Spleen (tissue), 11 donors: ENCODE data around the gene FAM13B. TPM values are rescaled to one million over a fixed set of nuclear protein-coding genes. Genes with fewer than 3 reads are reported as not detected.
"Not testable (repeated sequence)": the region's sequence is repeated elsewhere in the genome, so short reads cannot be mapped to it uniquely, and the experiment has no call there.

Source experiments
- DNase-seq: peaks from one replicate; pipeline ENCODE4 v3.0.0-alpha.2; 2020
- H3K27ac ChIP-seq, 8 donors: fragments of 200-600 bp; sonication (generic) in 7 of 8; 1 replicate in 4 of 8; 2 replicates in 4 of 8; pipeline versions ENCODE4 v1.5.0 to v1.8.0; 2016 to 2021; ENCODE audit warnings: inconsistent platforms in 4 of 8, mild to moderate bottlenecking in 4 of 8, moderate library complexity in 1 of 8
- H3K27me3 ChIP-seq, 7 donors: fragments of 200-600 bp; sonication (generic) in 6 of 7; replicated peaks in 1 of 7; 1 replicate in 4 of 7; 2 replicates in 3 of 7; pipeline versions ENCODE4 v1.5.0 to v1.8.0; 2016 to 2021; ENCODE audit warnings: inconsistent platforms in 3 of 7, mild to moderate bottlenecking in 1 of 7
- H3K36me3 ChIP-seq, 6 donors: fragments of 200-600 bp; sonication (generic) in 5 of 6; 1 replicate in 4 of 6; 2 replicates in 2 of 6; pipeline versions ENCODE4 v1.5.0 to v1.8.0; 2016 to 2021; ENCODE audit warnings: inconsistent platforms in 2 of 6
- H3K4me1 ChIP-seq, 6 donors: fragments of 200-600 bp; sonication (generic) in 5 of 6; 1 replicate in 3 of 6; 2 replicates in 3 of 6; pipeline versions ENCODE4 v1.5.0 to v1.8.0; 2016 to 2021; ENCODE audit warnings: inconsistent platforms in 3 of 6
- H3K4me3 ChIP-seq, 8 donors: fragments of 200-600 bp; sonication (generic) in 7 of 8; 1 replicate in 4 of 8; 2 replicates in 4 of 8; pipeline versions ENCODE4 v1.5.0 to v1.8.0; 2016 to 2021; ENCODE audit warnings: inconsistent platforms in 4 of 8, mild to moderate bottlenecking in 4 of 8, moderate library complexity in 2 of 8
- H3K9me3 ChIP-seq, 8 donors: fragments of 200-600 bp; sonication (generic) in 7 of 8; 1 replicate in 4 of 8; 2 replicates in 4 of 8; pipeline versions ENCODE4 v1.5.0 to v1.8.0; 2016 to 2021; ENCODE audit warnings: inconsistent platforms in 4 of 8
- POLR2A ChIP-seq, 3 donors: fragments of 450-650 bp; IDR thresholded peaks; one replicate each; pipeline ENCODE4 v1.5.1; 2017; ENCODE audit warnings: antibody characterized with exemption in 3 of 3, mild to moderate bottlenecking in 1 of 3
- POLR2AphosphoS5 ChIP-seq, 3 donors: sonication (generic); formaldehyde crosslinking; IDR thresholded peaks; one replicate each; pipeline ENCODE4 v1.5.1; 2017; ENCODE audit warnings: antibody characterized with exemption in 3 of 3
- WGBS, 5 donors: extraction: QIAGEN DNeasy Blood & Tissue Kit in 3 of 5; methylation state at CpG; one replicate each; pipeline versions ENCODE4 v1.1.5 to v1.1.7; 2013 to 2018; 5-methylcytosine and 5-hydroxymethylcytosine counted together
- intact Hi-C: fragments of 100-400 bp; cut with DNase I; formaldehyde crosslinking; loops from one replicate; pipeline ENCODE4 v1.15.0; 2023; ENCODE audit warnings: low total_unique reads
- polyA plus RNA-seq, 3 donors: library from polyadenylated mRNA; stranded (reverse); fragments of 200-250 nt; gene quantifications; one replicate each; pipeline ENCODE4 v1.2.1, GENCODE V29; 2013
- total RNA-seq, 7 donors: library from RNA; depleted of rRNA in 3 of 7; stranded (reverse); fragments of >200 nt in 3 of 7; fragmentation: NEBNext Ultra II Directional in 4 of 7; extraction: Animal tissue kit (Norgen Biotek cat#: 25700) in 4 of 7; gene quantifications; one replicate each; pipeline versions ENCODE4 v1.1.0 to v1.2.1, GENCODE V29; 2016 to 2021
- TF ChIP-seq, protein P1 (sequence below), 11 experiments: fragments of 200-600 bp in 7 of 11; fragments of 450-650 bp in 4 of 11; sonication (generic) in 4 of 11; IDR thresholded peaks in 8 of 11; conservative IDR thresholded peaks in 3 of 11; 1 replicate in 7 of 11; 2 replicates in 4 of 11; pipeline versions ENCODE4 v1.4.0 to v1.8.0; 2016 to 2021; ENCODE audit warnings: antibody characterized with exemption in 11 of 11, inconsistent platforms in 4 of 11, mild to moderate bottlenecking in 1 of 11
- donor health status: healthy with polysubstance abuse.
- donor health status: DM: no; HTN: no; CAD: no; lungs with moderate emphysema.
- donor health status: DM: no; HTN: no; CAD: no.
- donor health status: Bipolar disorder and iron deficiency.
- donor health status: healthy.
- donor health status: DM: no; HTN: no; CAD: no.
- donor health status: DM: yes; HTN: yes; CAD: no.

Gene FAM13B
- total and polyA plus RNA-seq, 10 donors, result 11.3 to 91.9 (median 66.4) TPM

DNA sequence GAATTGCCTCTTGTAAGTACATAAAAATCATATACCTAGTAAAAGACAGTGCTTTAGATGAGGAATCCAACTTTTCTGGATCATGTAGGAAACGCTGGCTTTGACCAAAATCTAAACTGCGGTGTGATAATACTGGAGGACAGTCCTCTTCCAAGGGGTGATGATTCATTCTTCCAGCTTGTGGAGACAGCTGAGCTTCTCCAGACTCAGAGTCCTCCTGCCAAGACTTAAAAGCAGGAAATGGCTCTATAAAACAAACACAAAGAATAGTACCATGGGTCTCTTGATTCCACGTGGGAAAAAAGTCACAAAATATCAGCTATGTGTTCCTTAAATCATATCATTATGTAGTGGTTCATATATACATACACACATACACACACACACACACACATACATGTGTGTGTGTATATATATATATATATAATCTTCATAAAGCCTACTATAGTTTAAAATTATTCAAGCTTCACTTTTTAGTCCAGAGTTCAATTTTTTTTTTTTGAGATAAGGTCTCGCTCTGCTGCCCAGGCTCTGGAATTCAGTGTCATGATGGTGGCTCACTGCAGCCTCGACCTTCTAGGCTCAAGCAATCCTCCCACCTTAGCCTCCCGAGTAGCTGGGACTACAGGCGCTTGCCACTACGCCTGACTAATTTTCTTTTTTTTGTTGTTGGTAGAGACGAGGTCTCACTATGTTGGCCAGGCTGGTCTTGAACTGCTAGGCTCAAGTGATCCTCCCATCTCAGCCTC lies 78.6 kb downstream of the FAM13B start:
- WGBS, 5 donors, result 82 to 89% (median 86%) methylated on average over 9 of the region's 9 CpGs
- no peak for TF ChIP-seq POLR2A (IDR thresholded peaks at IDR 0.05)
- TF ChIP-seq, protein P1, sequence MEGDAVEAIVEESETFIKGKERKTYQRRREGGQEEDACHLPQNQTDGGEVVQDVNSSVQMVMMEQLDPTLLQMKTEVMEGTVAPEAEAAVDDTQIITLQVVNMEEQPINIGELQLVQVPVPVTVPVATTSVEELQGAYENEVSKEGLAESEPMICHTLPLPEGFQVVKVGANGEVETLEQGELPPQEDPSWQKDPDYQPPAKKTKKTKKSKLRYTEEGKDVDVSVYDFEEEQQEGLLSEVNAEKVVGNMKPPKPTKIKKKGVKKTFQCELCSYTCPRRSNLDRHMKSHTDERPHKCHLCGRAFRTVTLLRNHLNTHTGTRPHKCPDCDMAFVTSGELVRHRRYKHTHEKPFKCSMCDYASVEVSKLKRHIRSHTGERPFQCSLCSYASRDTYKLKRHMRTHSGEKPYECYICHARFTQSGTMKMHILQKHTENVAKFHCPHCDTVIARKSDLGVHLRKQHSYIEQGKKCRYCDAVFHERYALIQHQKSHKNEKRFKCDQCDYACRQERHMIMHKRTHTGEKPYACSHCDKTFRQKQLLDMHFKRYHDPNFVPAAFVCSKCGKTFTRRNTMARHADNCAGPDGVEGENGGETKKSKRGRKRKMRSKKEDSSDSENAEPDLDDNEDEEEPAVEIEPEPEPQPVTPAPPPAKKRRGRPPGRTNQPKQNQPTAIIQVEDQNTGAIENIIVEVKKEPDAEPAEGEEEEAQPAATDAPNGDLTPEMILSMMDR (IDR thresholded peaks at IDR 0.05 in 8 of 11, conservative IDR thresholded peaks at IDR 0.05 in 3 of 11), result no peak
- TF ChIP-seq POLR2AphosphoS5 (IDR thresholded peaks at IDR 0.05), result no peak
- no peaks in the 10 kb centered on the region for H3K4me1 ChIP-seq
- no peak overlapping the region for H3K4me3 ChIP-seq
- peaks cover 0 to 100% (median 68%) of the 10 kb centered on the region in 6 donors for H3K36me3 ChIP-seq
- H3K27me3 ChIP-seq, result no peaks in the 10 kb centered on the region
- peak overlapping the region in 1 of 8 donors; percentile 13 for H3K27ac ChIP-seq
- DNase-seq, result no peak
- intact Hi-C loops, result no loop called here
- H3K9me3 ChIP-seq, result no peaks in the 10 kb centered on the region

DNA sequence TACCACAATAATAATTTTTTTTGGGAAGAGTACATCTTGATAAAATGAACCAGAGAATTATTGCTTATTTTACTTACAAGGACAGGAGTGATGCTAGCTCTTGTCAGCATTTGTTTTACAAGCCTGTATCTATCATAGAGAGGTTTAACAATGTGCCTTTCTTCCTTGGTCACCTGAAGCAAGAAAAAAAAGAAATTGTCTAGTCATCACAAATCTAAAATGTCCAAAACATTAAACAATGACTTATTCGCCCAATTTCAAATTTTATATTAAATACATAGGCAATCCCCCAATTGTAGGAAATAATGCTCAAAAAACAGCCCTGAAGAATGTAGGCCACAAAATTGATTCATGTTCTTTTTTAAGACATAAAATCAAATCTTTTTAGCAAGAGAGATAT lies 87.1 kb downstream of the FAM13B start:
- TF ChIP-seq, protein P1 (IDR thresholded peaks at IDR 0.05 in 8 of 11, conservative IDR thresholded peaks at IDR 0.05 in 3 of 11), result no peak
- TF ChIP-seq POLR2AphosphoS5 (IDR thresholded peaks at IDR 0.05) (no peak), POLR2A (IDR thresholded peaks at IDR 0.05) (no peak)
- intact Hi-C loops, result no loop called here
- H3K9me3 ChIP-seq, result peaks cover 0 to 4% (median 0%) of the 10 kb centered on the region in 8 donors
- H3K4me1 ChIP-seq, result no peaks in the 10 kb centered on the region
- no peak overlapping the region for H3K27ac ChIP-seq
- DNase-seq, result no peak
- no peaks in the 10 kb centered on the region for H3K27me3 ChIP-seq
- WGBS, 5 donors, result 93 to 100% (median 97%) methylated on average over 1 of the region's 1 CpG
- H3K36me3 ChIP-seq, result peaks cover 16 to 100% (median 100%) of the 10 kb centered on the region in 6 donors
- no peak overlapping the region for H3K4me3 ChIP-seq

DNA sequence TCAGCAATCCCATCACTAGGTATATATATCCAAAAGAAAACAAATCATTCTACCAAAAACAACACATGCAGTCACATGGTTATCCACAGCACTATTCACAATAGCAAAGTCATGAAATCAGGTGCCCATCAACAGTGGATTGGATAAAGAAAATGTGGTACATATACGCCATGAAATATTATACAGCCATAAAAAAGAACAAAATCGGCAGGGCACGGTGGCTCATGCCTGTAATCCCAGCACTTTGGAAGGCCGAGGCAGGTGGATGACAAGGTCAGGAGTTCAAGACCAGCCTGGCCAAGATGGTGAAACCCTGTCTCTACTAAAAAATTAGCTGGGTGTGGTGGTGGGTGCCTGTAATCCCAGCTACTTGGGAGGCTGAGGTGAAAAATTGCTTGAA lies 88.6 kb downstream of the FAM13B start:
- DNase-seq, intact Hi-C loops, H3K4me1 ChIP-seq, H3K27me3 ChIP-seq, H3K4me3 ChIP-seq, H3K27ac ChIP-seq, H3K9me3 ChIP-seq: not testable (repeated sequence)
- WGBS, 5 donors, result 97 to 99% (median 98%) methylated on average over 4 of the region's 4 CpGs
- H3K36me3 ChIP-seq, result peaks cover 16 to 100% (median 99%) of the 10 kb centered on the region in 6 donors

DNA sequence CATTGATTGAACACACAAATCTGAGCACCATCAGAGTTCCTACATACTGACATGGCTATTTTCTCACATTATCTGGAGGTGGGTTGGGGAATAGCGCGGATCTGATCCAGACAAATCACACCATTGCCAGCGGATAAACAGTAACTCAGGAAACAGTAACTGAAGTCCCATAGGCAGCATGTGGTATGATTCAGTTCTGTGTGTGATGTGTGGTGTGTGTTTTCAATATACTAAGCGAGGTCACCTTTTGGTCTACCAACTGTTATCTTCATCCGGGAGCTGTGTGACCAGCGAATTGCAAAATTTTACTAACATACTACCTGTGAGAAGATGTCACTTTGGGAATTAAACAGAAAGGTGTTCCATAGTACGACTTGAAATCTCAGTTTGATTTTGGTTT lies 93.5 kb downstream of the FAM13B start:
- 73 to 88% (median 79%) methylated on average over 7 of the region's 7 CpGs for WGBS, 5 donors
- no peak for TF ChIP-seq POLR2AphosphoS5 (IDR thresholded peaks at IDR 0.05)
- no peak for TF ChIP-seq POLR2A (IDR thresholded peaks at IDR 0.05)
- TF ChIP-seq, protein P1 (IDR thresholded peaks at IDR 0.05 in 8 of 11, conservative IDR thresholded peaks at IDR 0.05 in 3 of 11), result no peak
- intact Hi-C loops, result no loop called here
- Histone ChIP-seq H3K4me3 (no peak overlapping the region), H3K4me1 (no peaks in the 10 kb centered on the region), H3K36me3 (peaks cover 8 to 95% (median 69%) of the 10 kb centered on the region in 6 donors), H3K27ac (no peak overlapping the region), H3K9me3 (peaks cover 0 to 2% (median 0%) of the 10 kb centered on the region in 8 donors), H3K27me3 (no peaks in the 10 kb centered on the region)
- DNase-seq, result no peak
